GM19468 (cell line): ENCODE measurements around the gene GALNT6.

Experiments used
- ATAC-seq: cut with Tn5 transposase; IDR thresholded peaks from one replicate; pipeline ENCODE4 v1.9.1; 2021; ENCODE audit warnings: mild to moderate bottlenecking, moderate library complexity, moderate number of reproducible peaks; ENCODE audit not compliant: unreplicated experiment; ENCODE audit errors: extremely low read depth

GALNT6 gene

DNA sequence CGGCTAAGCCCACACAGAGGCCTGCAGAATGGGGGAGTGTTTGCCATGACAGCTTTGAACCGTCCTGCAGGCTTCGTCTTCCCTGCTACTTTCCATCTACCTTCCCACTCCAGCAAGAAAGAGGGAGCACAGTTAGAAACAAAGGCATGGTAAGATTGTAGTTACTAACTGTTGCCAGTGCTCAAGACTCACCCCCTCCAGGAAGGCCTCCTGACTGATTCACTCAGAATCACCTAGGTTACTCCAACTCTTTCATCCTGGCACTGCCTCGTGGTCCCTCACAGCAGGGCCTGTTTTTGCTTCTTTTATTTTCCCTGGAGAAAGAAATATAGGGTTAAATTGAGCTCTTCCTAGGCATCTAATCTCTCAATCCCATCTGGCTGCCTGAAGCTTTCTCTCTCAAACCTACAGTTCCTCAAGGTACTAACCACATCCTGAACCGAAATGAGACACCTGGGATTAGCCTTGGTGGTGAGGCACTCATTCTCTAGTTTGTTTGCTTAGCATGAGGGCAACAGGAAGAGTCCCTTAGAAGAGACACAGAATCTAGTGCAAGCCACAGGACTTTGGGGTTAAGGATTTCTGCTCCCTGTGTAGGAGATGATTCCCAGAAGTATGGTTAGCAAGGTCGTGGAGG is 7.8 kb downstream of the GALNT6 start:
- no peak for ATAC-seq

DNA sequence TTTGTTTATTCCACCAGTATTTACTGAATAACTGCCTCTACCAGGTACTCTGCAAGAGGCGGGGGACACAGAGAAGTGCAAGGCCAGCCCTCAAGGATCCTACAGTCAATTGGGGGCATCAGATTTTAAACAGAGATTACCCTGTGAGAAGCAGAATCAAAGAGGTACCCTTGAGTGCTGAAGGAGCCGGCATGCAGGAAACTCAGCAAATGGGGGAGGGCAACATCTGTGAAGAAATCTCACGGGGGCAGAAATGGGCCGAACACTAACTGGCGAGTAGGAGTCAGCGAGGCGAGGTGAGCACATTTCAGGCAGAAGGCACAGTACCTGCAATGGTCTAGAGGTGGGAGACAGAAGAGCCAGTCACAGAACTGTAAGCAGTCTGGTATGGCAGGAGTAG is 9.0 kb downstream of the GALNT6 start:
- no peak for ATAC-seq

DNA sequence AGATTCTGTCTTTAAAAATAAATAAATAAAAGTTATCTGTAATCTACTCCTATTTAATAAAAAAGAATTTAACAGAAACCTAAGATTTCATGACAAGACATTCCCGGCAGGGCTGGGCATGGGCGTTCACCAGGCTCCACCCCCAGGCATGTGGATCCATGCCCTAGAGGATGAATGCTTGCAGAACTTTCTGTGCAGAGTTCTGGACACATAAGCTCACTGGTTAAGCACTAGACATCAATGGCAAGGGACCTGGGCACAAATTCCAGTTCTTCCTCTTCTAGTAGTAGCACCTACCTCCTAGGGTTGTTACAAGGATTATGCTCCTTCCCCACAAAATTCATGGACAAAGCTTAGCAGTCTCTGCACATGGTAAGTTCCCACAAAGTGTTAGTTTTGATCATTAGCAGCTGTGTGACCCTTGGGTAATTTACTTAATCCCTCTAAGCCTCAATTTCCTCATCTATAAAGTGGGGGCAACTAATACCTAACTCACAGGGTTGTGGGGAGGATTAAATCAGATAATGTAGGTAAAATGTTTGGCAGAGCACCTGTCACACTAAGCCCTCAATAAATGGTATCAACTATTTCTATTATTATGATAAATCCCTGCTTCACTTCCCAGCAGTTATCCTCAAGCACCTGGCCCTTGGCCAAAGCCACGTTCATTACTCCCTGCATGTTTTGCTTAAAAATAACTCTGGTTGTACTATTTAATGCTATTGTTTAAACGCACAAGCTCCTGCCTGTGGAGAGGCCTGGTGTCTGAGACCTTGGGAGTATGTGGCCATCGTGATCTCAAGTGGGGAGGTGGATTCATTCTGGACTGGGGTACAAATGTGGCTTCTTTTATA is 9.8 kb downstream of the GALNT6 start:
- no peak for ATAC-seq

DNA sequence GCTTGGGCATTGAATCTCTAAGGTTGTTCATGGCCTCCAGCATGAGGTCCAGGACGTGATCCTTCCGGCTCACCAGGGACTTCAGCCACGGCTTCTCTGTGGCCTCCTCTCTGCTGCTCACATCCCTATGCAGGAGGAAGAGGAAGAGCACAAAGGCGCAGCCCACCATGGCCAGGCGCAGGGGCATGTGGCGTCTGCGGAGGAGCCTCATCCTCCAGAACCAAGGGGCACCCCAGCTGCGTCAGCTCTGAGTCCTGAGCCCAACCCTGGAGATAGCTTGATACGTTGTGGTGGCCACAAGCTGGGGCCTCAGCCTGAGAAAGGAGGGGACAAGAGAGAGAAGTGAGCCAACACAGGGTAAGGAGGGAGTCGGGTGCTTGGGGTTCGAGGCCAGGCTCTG is 11.6 kb downstream of the GALNT6 start:
- no peak for ATAC-seq

DNA sequence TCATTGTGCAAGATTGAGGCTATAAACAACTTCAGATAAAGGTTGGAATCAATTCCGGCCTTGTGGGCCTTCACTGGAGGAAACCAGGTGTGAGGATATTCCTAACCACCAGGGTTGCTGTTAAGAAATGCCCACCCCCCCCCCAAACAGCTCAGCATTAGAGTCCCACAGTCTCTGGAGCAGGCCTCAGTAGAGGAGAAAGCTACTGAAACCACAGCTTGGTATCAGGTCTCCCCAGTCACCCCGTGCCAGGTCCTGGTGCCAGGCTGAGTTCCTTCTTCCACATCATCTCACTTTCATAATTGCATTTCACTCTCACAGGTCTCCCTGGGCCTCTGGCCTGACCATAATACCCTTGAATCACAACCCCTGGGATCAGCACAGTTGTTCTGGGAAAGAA is 12.5 kb downstream of the GALNT6 start:
- no peak for ATAC-seq

DNA sequence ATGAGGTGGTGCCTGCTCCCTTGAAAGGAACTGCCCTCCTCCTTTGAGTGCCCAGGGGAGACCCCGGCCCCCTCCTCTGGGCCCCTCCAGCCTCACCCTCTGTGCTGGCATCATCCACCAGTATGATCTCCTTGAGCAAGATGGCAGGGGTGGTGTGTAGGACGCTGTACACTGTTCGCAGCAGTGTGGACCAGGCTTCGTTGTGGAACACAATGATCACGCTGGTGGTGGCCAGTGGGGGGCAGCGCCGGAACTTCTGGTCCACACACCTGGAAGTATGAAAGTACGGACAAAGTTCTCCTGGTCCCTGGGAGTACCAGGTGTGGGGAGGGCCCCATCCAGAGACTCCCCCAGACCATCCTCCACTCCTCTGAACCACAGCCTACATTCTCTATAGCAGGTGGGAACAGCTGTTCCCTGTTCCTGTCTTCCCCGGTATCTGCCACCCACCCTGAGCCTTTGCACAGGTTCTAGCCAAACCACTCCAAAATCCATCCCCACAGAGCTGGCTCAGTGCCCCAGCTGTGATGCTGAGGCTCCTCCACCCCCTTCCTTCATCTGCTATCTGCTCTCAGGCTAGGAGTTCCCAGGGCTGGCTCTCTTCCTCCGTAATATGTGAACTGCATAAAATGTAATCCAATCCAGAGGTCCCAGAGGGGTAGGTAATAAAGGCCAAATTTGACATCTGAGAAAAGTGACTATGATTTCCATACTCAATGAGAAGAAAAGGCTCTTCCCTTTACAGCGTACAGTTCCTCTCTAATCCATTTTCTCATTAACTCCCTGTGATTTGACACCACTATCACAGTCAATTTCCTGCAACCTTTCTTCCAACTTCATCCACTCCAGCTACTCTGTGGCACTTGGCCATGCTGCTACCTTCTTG is 13.9 kb downstream of the GALNT6 start:
- ATAC-seq: no peak

DNA sequence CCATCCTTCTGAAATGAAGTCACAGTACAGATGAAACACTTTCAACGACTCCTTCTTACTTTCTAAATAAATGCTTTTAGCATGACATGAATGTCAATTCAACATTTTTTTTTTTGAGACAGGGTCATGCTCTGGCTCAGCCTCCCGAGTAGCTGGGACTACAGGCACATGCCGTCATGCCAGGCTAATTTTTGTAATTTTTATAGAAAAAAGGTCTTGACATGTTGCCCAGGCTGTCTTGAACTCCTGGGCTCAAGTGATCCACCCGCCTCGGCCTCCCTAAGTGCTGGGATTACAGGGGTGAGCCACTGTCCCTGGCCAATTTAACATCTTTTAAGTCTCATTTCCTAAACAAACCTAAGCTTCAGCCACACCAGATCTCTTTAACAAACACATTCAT is 16.4 kb downstream of the GALNT6 start:
- ATAC-seq: no peak

DNA sequence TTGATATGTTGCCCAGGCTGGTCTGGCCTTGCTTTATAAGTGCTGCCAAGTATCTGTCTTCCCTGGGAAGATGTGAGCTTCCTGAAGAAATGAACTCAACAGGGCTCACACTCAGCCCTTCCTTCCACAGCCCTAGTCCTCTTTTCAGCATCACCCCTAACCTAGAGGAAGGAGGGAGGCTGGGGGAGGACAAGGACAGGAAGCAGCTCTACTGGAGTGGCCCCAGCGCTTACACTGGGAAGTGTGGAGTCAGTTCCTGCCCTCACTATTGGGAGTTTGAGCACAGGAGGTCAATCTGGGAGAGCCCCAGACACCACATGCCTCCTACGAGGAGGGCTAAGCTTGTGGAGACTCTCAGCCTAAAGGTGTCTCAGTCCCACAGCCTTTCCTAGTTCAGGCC is 16.8 kb downstream of the GALNT6 start:
- no peak for ATAC-seq

DNA sequence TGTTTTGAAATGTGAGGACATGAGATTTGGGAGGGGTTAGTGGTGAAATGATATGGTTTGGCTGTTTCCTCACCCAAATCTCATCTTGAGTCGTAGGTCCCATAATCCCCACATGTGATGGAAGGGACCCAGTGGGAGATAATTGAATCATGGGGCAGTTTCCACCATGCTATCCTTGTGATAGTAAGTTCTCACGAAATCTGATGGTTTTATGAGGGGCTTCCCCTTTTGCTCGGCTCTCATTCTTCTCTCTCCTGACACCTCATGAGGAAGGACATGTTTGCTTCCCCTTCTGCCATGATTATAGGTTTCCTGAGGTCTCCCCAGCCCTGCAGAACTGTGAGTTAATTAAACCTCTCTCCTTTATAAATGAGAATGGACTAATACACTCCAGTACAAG is 18.0 kb downstream of the GALNT6 start:
- ATAC-seq: no peak

DNA sequence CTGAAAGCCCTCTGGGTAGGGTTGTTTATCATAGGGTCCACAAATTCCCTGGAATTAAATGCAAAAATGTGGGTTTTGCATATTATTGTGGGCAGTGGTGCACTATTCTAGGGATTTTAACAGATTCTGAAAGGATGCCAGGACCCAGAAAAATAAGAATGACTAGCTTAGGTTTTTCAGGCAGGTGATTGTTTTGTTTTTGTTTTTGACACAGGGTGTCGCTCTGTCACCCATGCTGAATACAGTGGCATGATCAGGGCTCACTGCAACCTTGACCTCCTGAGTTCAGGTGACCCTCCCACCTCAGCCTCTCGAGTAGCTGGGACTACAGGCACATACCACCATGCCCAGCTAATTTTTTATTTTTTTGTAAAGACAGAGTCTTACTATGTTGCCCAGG is 19.2 kb downstream of the GALNT6 start:
- ATAC-seq: no peak

DNA sequence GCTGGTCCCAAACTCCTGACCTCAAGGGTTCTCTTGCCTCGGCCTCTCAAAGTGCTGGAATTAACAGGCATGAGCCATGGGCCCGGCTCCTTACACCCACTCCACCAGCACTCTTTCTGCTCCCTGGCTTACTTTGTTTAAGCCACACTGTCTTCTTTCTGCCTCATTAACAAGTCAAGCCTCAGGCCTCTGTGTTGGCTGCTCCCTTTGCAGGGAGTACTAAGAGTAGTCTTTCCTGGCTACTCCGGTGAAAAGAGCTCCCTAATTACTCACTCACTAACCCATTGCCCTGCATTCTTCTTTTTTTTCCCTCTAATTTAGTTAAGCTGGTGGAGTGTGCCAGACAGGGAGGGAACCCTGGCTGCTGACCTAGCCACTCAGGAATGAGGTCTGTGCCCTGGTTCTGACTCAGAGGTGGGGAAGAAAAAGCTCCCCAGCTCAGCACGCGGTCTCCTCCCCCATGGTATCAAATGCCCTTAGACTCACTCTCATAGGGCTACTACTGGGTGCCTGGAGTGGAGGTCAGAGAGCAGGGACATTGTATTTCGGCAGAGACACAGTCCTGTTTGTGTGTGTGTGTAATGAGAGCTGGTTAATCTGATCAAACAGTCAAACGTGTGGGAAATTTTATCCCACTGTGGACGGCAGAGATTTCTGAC is 19.8 kb downstream of the GALNT6 start:
- no peak for ATAC-seq

DNA sequence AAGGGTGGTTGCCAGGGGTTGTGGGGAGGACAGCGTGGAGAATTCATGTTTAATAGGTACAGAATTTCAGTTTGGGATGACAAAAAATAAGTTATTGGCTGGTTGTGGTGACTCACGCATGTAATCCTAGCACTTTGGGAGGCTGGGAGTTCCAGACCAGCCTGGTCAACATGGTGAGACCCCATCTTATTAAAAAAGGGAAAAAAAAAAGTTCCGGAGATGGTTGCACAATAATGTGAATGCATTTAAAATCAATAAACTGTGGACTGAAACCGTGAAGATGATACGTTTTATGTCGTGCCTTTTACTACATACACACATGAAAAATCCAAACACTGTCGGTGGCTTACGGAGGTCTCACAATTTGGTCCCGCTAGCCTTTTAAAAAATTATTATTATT is 20.5 kb downstream of the GALNT6 start:
- no peak for ATAC-seq

DNA sequence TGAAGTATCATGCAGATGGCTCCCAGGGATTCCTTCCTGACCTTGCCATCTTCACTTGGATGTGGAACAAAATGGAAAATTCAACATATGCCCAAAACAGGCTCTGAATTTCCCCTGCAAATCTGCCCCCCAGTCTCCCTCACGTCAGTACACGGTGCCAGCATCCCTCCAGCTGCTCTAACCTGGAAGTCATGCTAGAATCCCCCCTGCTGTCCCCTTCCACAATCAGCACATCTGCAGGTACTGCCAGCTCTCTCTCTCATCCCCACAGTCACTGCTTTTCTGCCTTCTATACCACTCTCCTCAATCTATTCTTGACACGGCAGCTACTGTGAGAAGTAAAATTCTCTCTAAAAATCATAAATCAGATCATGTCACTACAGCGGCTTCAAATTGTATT is 21.6 kb downstream of the GALNT6 start:
- ATAC-seq: no peak

DNA sequence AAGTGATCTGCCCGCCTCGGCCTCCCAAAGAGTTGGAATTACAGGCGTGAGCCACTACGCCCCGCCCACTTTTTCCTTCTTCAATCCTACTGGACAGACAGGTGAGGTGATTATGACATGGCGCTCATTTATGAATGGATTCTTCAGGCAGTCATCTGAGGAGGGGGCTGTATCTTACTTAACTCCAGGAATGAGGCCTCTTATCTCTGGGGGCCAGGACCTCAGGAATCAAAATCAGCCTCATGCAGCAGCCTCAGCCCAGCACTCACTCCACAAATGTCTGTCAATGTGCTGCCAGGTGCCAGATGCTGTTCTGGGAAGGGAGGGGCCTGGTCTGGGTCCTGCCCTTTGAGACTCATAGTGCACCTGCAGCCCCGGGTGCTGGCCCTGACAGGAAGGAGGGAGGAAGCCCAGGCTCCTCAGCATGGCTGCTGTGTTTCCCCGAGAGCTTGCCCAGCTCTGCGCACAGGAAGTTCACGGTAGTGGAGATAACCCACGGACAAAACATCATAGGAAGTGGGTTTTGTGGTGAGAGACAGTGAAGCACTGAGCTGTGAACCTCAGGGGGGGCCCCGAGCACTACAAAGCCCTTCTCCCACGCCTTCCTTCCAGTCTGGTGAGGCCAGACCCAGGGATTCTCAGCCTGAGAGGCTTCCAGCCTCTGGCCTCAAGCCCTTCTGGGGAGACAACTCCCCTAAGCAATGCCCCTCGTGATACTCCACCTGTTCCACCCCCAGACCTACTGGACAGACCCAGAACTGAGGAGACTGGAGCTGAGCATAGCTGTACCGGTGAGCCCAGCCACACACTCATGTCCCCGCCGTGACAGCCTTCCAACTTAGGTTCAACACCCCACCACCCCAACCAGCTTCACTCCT is 22.3 kb downstream of the GALNT6 start:
- peak; percentile 96 for ATAC-seq

DNA sequence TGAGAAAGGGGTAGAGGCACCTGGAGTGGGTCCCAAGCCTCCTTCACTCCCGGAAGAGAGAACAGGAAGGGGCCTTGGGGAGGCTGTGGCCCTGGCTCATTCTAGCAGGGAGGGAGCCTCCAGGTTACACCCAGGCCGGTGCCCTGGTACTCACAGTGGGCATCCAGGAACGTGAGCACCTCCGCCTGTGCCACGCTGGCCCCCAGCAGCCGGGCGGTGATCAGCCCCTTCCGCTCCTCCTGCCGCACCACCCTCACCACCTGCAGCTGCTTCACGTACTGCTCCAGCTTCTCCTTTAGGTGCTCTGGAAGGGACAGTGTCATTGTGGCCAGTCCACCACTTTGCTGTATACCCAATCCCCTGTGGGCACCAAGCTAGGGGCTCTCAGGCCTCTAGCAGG is 25.9 kb downstream of the GALNT6 start:
- ATAC-seq: no peak

DNA sequence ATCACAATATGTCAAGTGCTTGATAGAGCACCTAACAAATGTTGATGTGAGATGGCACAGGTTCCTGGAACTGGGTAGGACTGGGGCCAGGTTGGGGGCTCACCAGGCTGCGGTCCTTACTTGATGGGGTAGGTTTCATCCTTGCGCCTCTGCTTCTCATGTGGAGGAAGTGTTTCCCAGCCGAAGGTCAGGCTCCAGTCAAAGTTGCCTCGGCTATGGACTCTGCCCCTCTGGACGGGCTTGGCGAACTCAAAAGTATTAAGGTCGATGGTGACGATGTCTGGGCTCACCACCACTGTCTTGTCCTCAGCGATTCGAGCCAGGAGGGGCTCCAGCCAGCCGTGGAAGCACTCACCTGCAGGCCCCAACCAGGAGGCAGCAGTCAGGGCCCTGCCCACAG is 27.2 kb downstream of the GALNT6 start:
- ATAC-seq: no peak

DNA sequence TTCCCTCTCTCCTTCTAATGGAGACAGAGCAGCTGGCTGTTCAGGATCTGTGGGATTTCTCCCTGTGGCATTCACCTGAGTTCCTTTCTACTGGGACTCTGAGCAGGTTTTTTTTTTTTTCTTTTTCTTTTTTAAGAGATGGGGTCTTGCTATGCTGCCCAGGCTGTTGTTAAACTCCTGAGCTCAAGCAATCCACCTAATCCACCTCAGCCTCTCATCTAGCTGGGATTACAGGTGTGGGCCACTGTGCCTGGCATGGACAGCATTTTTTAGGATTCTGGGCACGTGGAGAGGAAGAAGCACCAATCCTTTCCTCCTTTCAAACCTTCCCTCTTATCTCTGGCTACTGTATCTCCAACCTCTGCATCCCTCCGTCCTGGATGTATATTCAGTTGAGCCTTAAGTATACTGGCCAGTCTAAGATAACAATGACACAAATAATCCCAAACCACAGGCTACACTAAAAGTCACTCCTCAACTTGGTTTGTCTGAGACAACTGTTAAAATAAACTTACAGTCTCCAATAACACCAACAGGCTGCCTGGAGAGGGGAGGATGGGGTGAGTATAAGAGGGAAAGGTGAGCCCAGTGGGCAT is 28.4 kb downstream of the GALNT6 start:
- no peak for ATAC-seq

DNA sequence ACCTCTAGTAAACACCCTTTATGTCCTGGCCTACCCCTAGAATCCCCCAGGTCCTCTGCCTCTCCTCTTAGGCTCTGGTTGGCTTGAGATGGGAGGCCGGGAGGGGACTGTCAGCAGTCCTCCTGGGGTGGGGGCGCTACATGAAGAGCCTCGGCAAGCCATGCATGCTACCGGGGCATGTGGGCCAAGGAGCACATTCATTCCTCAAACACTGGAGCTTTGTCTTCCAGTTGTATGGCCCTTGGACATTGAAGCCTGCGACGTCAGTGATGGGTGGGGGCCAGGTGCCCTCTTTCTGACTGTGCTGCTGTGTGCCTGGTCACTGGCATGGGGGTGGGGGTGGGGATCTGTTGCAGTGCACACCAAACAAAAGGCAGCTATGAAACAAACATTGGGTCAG is 28.9 kb downstream of the GALNT6 start:
- ATAC-seq: no peak
